ENCODE results near the gene ABITRAM. TPM values are rescaled to one million over a fixed set of nuclear protein-coding genes. Genes with fewer than 3 reads are reported as not detected.

The ABITRAM gene
- total RNA-seq, 2 donors from 2014 or later, result 6.0 to 6.7 TPM

DNA sequence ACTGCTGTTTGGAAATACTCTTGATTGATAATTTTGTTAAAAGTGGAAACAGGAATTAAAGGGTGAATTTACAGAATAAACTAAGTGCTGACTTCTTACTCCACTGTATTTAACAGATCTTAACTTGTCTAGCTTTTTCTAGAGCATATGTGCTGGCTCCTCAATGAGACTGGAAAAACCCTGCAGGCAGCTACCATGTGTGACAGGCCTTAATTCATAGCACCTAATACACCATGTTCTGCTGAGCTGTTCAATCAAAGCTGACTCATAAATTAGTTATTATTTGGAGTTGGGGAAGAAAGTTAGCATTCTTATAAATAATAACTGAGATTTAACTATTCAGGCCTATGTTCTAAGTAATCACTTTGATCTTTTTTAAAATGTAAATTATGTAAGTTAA is 49.7 kb downstream of the ABITRAM start:
- intact Hi-C loops (cut with DNase I), result no loop called here
- H3K36me3 ChIP-seq, result no peaks in the 10 kb centered on the region

More for the DNA sequence above, 49.7 kb downstream of the ABITRAM start:
- TF ChIP-seq POLR2A (IDR thresholded peaks at IDR 0.05) (no peak), POLR2AphosphoS5 (IDR thresholded peaks at IDR 0.05) (no peak), CTCF (IDR thresholded peaks at IDR 0.05) (no peak)
- no peak for DNase-seq (ENCODE audit: low spot score)
- Histone ChIP-seq H3K4me3 (no peak overlapping the region), H3K27me3 (replicated peaks; ENCODE audit: insufficient read depth) (no peaks in the 10 kb centered on the region), H3K9me3 (no peaks in the 10 kb centered on the region), H3K27ac (no peak overlapping the region), H3K4me1 (replicated peaks) (no peaks in the 10 kb centered on the region)

Other genes starting within 250 kb of the ABITRAM start
- gene ACTL7B, start 78.4 kb upstream of the ABITRAM start, total RNA-seq, result 10 to 100 TPM in 1 of 2 donors, not detected in 1; 11.1 TPM
- 10 to 100 TPM in 1 of 2 donors, not detected in 1; 10.1 TPM for gene ACTL7A, start 72.1 kb upstream of the ABITRAM start, total RNA-seq
- gene ELP1, start 276 bp upstream of the ABITRAM start, total RNA-seq, result 10 to 100 TPM; 18.4 to 30.3 TPM
- 10 to 100 TPM; 20.2 to 74.6 TPM for gene CTNNAL1, start 79.1 kb downstream of the ABITRAM start, total RNA-seq
- gene TMEM245, start 185.5 kb downstream of the ABITRAM start, total RNA-seq, result 10 to 100 TPM; 57.7 to 82.1 TPM
- gene FRRS1L, start 232.8 kb downstream of the ABITRAM start, total RNA-seq, result 10 to 100 TPM in 1 of 2 donors, 1 to 10 TPM in 1; 1.6 to 11.9 TPM